ENCODE measurements around the gene SAG. TPM values are rescaled to one million over a fixed set of nuclear protein-coding genes. Genes with fewer than 3 reads are reported as not detected.
A peak's percentile ranks its signal among the peaks of the same experiment; 100 is the strongest.

SAG gene
- total RNA-seq, 6 donors from 2014 or later: 0.17 TPM; not detected in 5

DNA sequence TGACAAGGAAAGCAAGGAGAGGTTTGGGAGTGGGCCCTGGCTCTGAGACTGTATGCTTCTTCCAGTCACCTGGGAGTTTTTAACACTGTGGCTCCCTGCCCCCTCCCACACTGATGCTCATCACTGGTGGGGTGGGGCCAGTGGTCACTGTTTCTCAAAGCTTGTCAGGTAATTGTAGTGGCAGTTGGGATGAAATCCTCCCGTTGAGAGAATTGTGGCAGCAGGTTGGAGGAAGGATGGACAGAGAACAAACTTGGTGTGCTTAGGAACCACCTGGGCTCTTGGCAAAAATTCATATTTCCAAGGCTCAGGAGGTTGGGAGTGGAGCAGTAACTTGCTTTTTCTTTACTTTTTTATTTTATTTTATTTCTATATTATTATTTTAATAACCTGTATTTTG is 71.8 kb downstream of the SAG start:
- DNase-seq: no peak
- no peak for TF ChIP-seq POLR2A (IDR thresholded peaks at IDR 0.05)
- 50 to 58% methylated on average over 1 of the region's 1 CpG for WGBS, 2 donors

DNA sequence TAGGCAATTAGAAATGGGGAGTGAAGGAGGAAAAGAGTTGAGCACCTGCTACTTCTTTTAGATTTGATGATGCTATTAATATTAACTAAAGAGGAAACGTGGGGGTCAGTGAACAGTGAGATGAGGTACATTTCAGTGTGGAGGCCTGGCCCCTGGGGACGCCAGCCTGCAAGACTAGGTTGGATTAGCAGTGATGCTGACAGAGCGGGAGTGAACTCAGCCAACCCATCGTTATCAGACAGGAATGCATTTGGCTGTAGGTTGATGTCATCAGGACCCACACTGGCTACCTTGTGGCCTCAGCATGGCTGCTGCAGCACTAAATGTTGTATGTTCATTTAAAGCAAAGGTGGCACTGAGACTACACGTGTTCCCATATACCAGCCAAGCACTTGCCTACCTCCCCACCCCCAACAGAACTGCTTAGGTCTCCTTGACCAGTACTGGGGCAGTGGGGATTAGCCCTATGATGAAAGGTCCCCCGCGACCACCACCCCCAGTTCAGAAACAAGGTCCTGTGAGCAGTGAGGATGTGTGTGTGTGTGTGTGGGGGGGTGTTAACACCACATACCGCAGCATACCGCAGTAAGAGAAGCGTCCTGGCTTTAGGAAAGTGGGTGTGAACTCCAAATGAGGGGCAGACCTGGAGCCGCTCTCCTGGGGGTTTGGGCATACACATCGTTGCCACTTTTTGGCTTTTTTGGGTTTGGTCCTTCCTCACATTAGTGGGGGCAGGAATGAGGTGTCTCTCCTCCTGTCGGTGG is 72.7 kb downstream of the SAG start:
- no peaks in the 10 kb centered on the region for H3K9me3 ChIP-seq
- peaks cover 0 to 11% (median 0%) of the 10 kb centered on the region in 4 donors for H3K36me3 ChIP-seq
- 85 to 93% methylated on average over 7 to 13 of the region's 13 CpGs for WGBS, 2 donors
- no peak for TF ChIP-seq EP300 (IDR thresholded peaks at IDR 0.05)
- TF ChIP-seq POLR2AphosphoS5 (IDR thresholded peaks at IDR 0.05): no peak
- TF ChIP-seq, protein P1, sequence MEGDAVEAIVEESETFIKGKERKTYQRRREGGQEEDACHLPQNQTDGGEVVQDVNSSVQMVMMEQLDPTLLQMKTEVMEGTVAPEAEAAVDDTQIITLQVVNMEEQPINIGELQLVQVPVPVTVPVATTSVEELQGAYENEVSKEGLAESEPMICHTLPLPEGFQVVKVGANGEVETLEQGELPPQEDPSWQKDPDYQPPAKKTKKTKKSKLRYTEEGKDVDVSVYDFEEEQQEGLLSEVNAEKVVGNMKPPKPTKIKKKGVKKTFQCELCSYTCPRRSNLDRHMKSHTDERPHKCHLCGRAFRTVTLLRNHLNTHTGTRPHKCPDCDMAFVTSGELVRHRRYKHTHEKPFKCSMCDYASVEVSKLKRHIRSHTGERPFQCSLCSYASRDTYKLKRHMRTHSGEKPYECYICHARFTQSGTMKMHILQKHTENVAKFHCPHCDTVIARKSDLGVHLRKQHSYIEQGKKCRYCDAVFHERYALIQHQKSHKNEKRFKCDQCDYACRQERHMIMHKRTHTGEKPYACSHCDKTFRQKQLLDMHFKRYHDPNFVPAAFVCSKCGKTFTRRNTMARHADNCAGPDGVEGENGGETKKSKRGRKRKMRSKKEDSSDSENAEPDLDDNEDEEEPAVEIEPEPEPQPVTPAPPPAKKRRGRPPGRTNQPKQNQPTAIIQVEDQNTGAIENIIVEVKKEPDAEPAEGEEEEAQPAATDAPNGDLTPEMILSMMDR (IDR thresholded peaks at IDR 0.05): no peak
- no peaks in the 10 kb centered on the region for H3K27me3 ChIP-seq
- no peak overlapping the region for H3K27ac ChIP-seq
- no peak overlapping the region for H3K4me3 ChIP-seq
- peaks cover 0 to 31% (median 12%) of the 10 kb centered on the region in 4 donors for H3K4me1 ChIP-seq
- ATAC-seq (ENCODE audit: low FRiP score in 2 of 2) (no peak), DNase-seq (no peak)

More for the DNA sequence above, 71.8 kb downstream of the SAG start:
- H3K4me3 ChIP-seq: no peak overlapping the region
- no peaks in the 10 kb centered on the region for H3K27me3 ChIP-seq
- no peak for ATAC-seq (ENCODE audit: low FRiP score in 2 of 2)
- H3K27ac ChIP-seq: no peak overlapping the region
- no peaks in the 10 kb centered on the region for H3K9me3 ChIP-seq
- H3K4me1 ChIP-seq: peaks cover 0 to 22% (median 10%) of the 10 kb centered on the region in 4 donors
- peaks cover 0 to 11% (median 0%) of the 10 kb centered on the region in 4 donors for H3K36me3 ChIP-seq

DNA sequence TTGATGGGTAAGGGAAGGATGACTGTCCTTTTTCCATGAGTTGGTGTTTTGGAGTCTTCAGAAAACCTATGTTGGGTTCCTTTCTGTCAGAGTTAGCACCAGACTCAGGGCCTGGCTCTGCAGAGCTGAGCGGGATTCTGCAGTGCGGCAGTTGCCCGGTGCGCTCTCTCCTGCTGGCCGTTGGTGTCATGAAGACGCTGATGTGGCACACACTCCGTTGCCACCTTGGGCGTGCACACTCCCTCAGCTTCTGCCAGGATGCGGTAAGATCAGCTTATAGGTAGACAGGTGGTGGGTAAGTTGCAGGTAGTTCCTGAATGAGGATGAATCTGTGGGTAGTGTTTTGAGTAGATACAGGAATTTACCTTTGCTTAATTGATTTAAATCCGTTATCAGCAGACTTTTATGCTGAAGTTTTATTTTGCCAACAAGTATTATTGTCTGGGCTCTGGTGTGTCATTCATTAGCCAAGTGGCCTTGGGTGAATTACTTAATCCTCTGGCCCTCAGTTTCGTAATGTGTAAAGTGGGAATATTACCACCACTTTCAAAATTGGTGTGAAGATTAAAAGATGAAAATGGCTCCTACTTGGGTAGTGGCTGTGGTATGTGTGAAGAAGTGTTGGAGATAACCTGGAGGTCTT is 73.5 kb downstream of the SAG start:
- 86 to 89% methylated on average over 11 of the region's 11 CpGs for WGBS, 2 donors
- H3K4me3 ChIP-seq: no peak overlapping the region
- peak overlapping the region in 1 of 4 donors; percentile 2 for H3K27ac ChIP-seq
- H3K9me3 ChIP-seq: no peaks in the 10 kb centered on the region
- peaks cover 3 to 34% (median 16%) of the 10 kb centered on the region in 4 donors for H3K4me1 ChIP-seq
- DNase-seq: peak in 1 of 2 donors; percentile 58
- TF ChIP-seq POLR2A (IDR thresholded peaks at IDR 0.05): no peak
- TF ChIP-seq EP300 (IDR thresholded peaks at IDR 0.05): no peak
- TF ChIP-seq, protein P1 (IDR thresholded peaks at IDR 0.05): no peak
- TF ChIP-seq POLR2AphosphoS5 (IDR thresholded peaks at IDR 0.05): no peak
- no peak for ATAC-seq (ENCODE audit: low FRiP score in 2 of 2)
- peaks cover 0 to 11% (median 0%) of the 10 kb centered on the region in 4 donors for H3K36me3 ChIP-seq
- H3K27me3 ChIP-seq: no peaks in the 10 kb centered on the region

DNA sequence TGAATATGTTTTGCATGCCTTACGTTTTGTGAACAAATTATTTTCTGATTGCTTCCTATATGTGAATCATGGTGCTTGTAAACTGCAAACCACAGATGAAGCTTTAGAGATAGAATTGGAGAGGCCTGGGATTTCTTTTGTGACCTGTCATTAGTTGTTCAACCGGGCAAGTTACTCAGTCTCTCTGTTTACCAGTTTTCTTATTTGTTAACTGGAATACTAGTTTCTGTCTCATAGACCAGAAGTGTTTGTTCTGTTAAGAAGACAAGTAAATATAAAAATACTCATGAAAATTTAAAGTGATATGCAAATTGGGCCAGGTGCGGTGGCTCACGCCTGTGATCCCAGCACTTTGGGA is 74.0 kb downstream of the SAG start:
- Histone ChIP-seq H3K4me1 (peaks cover 8 to 37% (median 20%) of the 10 kb centered on the region in 4 donors), H3K4me3 (no peak overlapping the region), H3K36me3 (peaks cover 0 to 7% (median 0%) of the 10 kb centered on the region in 4 donors), H3K27me3 (no peaks in the 10 kb centered on the region), H3K27ac (peak overlapping the region in 1 of 4 donors; percentile 2), H3K9me3 (no peaks in the 10 kb centered on the region)
- 73 to 76% methylated on average over 4 of the region's 4 CpGs for WGBS, 2 donors
- TF ChIP-seq POLR2A (IDR thresholded peaks at IDR 0.05) (no peak), POLR2AphosphoS5 (IDR thresholded peaks at IDR 0.05) (no peak), EP300 (IDR thresholded peaks at IDR 0.05) (no peak)
- TF ChIP-seq, protein P1 (IDR thresholded peaks at IDR 0.05): no peak
- ATAC-seq (ENCODE audit: low FRiP score in 2 of 2) (no peak), DNase-seq (no peak)

DNA sequence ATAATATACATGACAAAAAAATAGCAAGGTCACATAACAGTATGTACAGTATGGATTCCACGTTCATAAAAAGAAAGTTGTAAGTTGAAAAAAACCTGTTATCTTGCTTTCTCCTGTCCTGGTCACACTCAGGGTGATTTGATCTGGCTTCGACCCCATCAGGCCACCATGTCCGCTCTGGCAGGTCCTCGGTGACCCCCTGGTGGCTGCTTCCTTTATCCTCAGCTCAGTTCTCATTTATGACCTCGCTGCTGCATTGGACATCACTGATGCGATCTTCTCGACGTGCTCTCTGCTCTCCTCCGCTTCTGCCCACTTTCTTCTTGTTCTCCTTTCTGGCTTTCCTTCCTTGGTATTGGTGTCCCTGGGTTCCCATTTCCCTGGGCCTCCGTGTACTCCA is 76.4 kb downstream of the SAG start:
- TF ChIP-seq POLR2AphosphoS5 (IDR thresholded peaks at IDR 0.05): no peak
- TF ChIP-seq POLR2A (IDR thresholded peaks at IDR 0.05): no peak
- TF ChIP-seq, protein P1 (IDR thresholded peaks at IDR 0.05): no peak
- no peak for TF ChIP-seq EP300 (IDR thresholded peaks at IDR 0.05)
- Histone ChIP-seq H3K36me3 (peaks cover 0 to 3% (median 0%) of the 10 kb centered on the region in 4 donors), H3K27me3 (no peaks in the 10 kb centered on the region), H3K9me3 (no peaks in the 10 kb centered on the region), H3K4me1 (peaks cover 19 to 56% (median 34%) of the 10 kb centered on the region in 4 donors), H3K27ac (no peak overlapping the region), H3K4me3 (no peak overlapping the region)
- no peak for DNase-seq
- ATAC-seq (ENCODE audit: low FRiP score in 2 of 2): no peak
- WGBS, 2 donors: 84 to 85% methylated on average over 10 of the region's 10 CpGs

Data from upper lobe of left lung (tissue), 6 donors.